Right renal pelvis (tissue), 4 donors: ENCODE data around the gene HMGCS2. TPM values are rescaled to one million over a fixed set of nuclear protein-coding genes. Genes with fewer than 3 reads are reported as not detected.
"Not testable (repeated sequence)": the region's sequence is repeated elsewhere in the genome, so short reads cannot be mapped to it uniquely, and the experiment has no call there.

ENCODE experiments used
- DNase-seq, 4 donors: peaks; one replicate each; pipeline ENCODE4 v3.0.0-alpha.2; 2013; ENCODE audit warnings: low read depth in 4 of 4, low spot score in 3 of 4, missing footprints in 1 of 4
- polyA plus RNA-seq, 4 donors: library from polyadenylated mRNA; unstranded; fragments of 120-200 nt; gene quantifications; one replicate each; pipeline ENCODE4 v1.2.1, GENCODE V29; 2013; ENCODE audit not compliant: insufficient read length in 4 of 4

Gene HMGCS2
- polyA plus RNA-seq, 4 donors = 66.3 to 135 (median 86.4) TPM

GRCh38 chr1:119790451-119791198 lies 21.9 kb upstream of the HMGCS2 start:
- no peak for DNase-seq

- no peak for DNase-seq
Observed at GRCh38 chr1:119787776-119788175, 19.1 kb upstream of the HMGCS2 start.

- not testable (repeated sequence) for DNase-seq
Observed at GRCh38 chr1:119786473-119787050, 17.9 kb upstream of the HMGCS2 start.

- not testable (repeated sequence) for DNase-seq
Observed at GRCh38 chr1:119786046-119786445, 17.3 kb upstream of the HMGCS2 start.

GRCh38 chr1:119784191-119784781 lies 15.6 kb upstream of the HMGCS2 start:
- DNase-seq = no peak

- DNase-seq = no peak
Observed at GRCh38 chr1:119783354-119784185, 14.9 kb upstream of the HMGCS2 start.

- no peak for DNase-seq
Observed at GRCh38 chr1:119782631-119783325, 14.1 kb upstream of the HMGCS2 start.

- no peak for DNase-seq
Observed at GRCh38 chr1:119781434-119782210, 12.9 kb upstream of the HMGCS2 start.

- no peak for DNase-seq
Observed at GRCh38 chr1:119779869-119780356, 11.2 kb upstream of the HMGCS2 start.

GRCh38 chr1:119778886-119779560 lies 10.3 kb upstream of the HMGCS2 start:
- no peak for DNase-seq

- DNase-seq = no peak
Observed at GRCh38 chr1:119778359-119778758, 9.7 kb upstream of the HMGCS2 start.

- no peak for DNase-seq
Observed at GRCh38 chr1:119774746-119775490, 6.2 kb upstream of the HMGCS2 start.

- DNase-seq = peak in 1 of 4 donors; percentile 61
Observed at GRCh38 chr1:119773711-119774241, 5.1 kb upstream of the HMGCS2 start.

GRCh38 chr1:119772298-119772697 lies 3.6 kb upstream of the HMGCS2 start:
- DNase-seq = no peak

- no peak for DNase-seq
Observed at GRCh38 chr1:119771770-119772169, 3.1 kb upstream of the HMGCS2 start.

GRCh38 chr1:119771016-119771415 lies 2.3 kb upstream of the HMGCS2 start:
- no peak for DNase-seq

GRCh38 chr1:119767486-119767885 lies 1.2 kb downstream of the HMGCS2 start:
- DNase-seq = no peak

GRCh38 chr1:119766374-119766794 lies 2.3 kb downstream of the HMGCS2 start:
- no peak for DNase-seq
